Stimulated activated CD8-positive, alpha-beta memory T cell treated with anti-CD3 and anti-CD28 coated beads, Interleukin-7, amount 100 ng/mL, for 48 hours (primary cell): ENCODE measurements around the gene ZBED4.

Experiments
- DNase-seq, 2 donors: peaks; one replicate each; pipeline ENCODE4 v3.0.0-alpha.2; 2020; ENCODE audit warnings: low read depth in 1 of 2; ENCODE audit errors: extremely low read depth in 1 of 2

Gene ZBED4

GRCh38 chr22:49934160-49934890 lies 80.7 kb downstream of the ZBED4 start:
- peak in 1 of 2 donors; percentile 31 for DNase-seq

GRCh38 chr22:49934891-49935557 lies 81.4 kb downstream of the ZBED4 start:
- DNase-seq: peak; percentile 84 to 86

GRCh38 chr22:49935561-49935960 lies 81.9 kb downstream of the ZBED4 start:
- DNase-seq: no peak

GRCh38 chr22:49936018-49936972 lies 82.7 kb downstream of the ZBED4 start:
- peak; percentile 98 to 99 for DNase-seq

- DNase-seq: no peak
Observed at GRCh38 chr22:49936973-49937757, 83.5 kb downstream of the ZBED4 start.

GRCh38 chr22:49937758-49938564 lies 84.3 kb downstream of the ZBED4 start:
- DNase-seq: no peak

- no peak for DNase-seq
Observed at GRCh38 chr22:49938565-49939136, 85.0 kb downstream of the ZBED4 start.
